H1 (cell line): ENCODE data around the gene FNDC11. TPM values are rescaled to one million over a fixed set of nuclear protein-coding genes. Genes with fewer than 3 reads are reported as not detected.

Experiments used
- CTCF ChIA-PET: fragments of 300-600 bp; sonication (Branson Sonifier 250); formaldehyde crosslinking; loops from one replicate; lab custom pipeline; 2021; ENCODE audit not compliant: partially characterized antibody; lab: Charles Lee
- POLR2A ChIA-PET: fragments of 300-600 bp; sonication (Branson Sonifier 250); formaldehyde crosslinking; loops from one replicate; lab custom pipeline; 2021; ENCODE audit warnings: inconsistent platforms; ENCODE audit not compliant: partially characterized antibody; lab: Charles Lee
- DNase-seq, 2 experiments: peaks; one replicate each; pipeline versions ENCODE4 v3.0.0 to v3.0.0-alpha.2; 2010 to 2022; ENCODE audit warnings: low spot score in 2 of 2, low read depth in 1 of 2, mixed read lengths in 1 of 2
- FAIRE-seq: peaks from 2 replicates; lab custom pipeline; 2011; peaks lifted over from hg19 to GRCh38; lab: Jason Lieb, UNC
- H2AFZ ChIP-seq: 2 replicates; pipeline ENCODE4 v1.8.1; 2012; ENCODE audit warnings: low read length, inconsistent platforms
- H2AK5ac ChIP-seq: 2 replicates; pipeline ENCODE4 v1.6.1; 2013; ENCODE audit warnings: low read depth, low read length
- H2BK120ac ChIP-seq: replicated peaks from 2 replicates; pipeline ENCODE3; 2013; ENCODE audit warnings: low read depth, low read length, inconsistent platforms
- H2BK12ac ChIP-seq: 2 replicates; pipeline ENCODE4 v1.6.1; 2013; ENCODE audit warnings: low read depth, low read length
- H2BK15ac ChIP-seq: 2 replicates; pipeline ENCODE4 v1.6.1; 2013; ENCODE audit warnings: low read length
- H2BK20ac ChIP-seq: 2 replicates; pipeline ENCODE4 v1.6.1; 2013; ENCODE audit warnings: low read length
- H2BK5ac ChIP-seq: 2 replicates; pipeline ENCODE4 v1.6.1; 2013; ENCODE audit warnings: low read depth, low read length
- H3K14ac ChIP-seq: 2 replicates; pipeline ENCODE4 v1.6.1; 2013; ENCODE audit warnings: inconsistent platforms; ENCODE audit not compliant: insufficient read length
- H3K18ac ChIP-seq: 2 replicates; pipeline ENCODE4 v1.6.1; 2013; ENCODE audit warnings: low read length; ENCODE audit errors: extremely low read depth
- H3K23ac ChIP-seq: 2 replicates; pipeline ENCODE4 v1.6.1; 2013; ENCODE audit warnings: inconsistent platforms; ENCODE audit not compliant: insufficient read length
- H3K23me2 ChIP-seq: 2 replicates; pipeline ENCODE4 v1.6.1; 2013; ENCODE audit warnings: low read depth, low read length
- H3K27ac ChIP-seq: 2 replicates; pipeline ENCODE4 v1.6.1; 2011; ENCODE audit warnings: low read depth, low read length, inconsistent platforms
- H3K27me3 ChIP-seq, 4 experiments: replicated peaks in 1 of 4; 1 replicate in 1 of 4; 2 replicates in 3 of 4; pipeline versions ENCODE4 v1.6.1 to v1.8.1; 2011 to 2013; ENCODE audit warnings: low read length in 3 of 4, mild to moderate bottlenecking in 3 of 4, inconsistent platforms in 2 of 4, mixed read lengths in 2 of 4, moderate library complexity in 1 of 4; ENCODE audit not compliant: control insufficient read depth in 3 of 4, insufficient read depth in 3 of 4; ENCODE audit errors: extremely low read depth in 1 of 4
- H3K36me3 ChIP-seq, 4 experiments: 2 replicates each; pipeline versions ENCODE4 v1.6.1 to v1.8.1; 2011 to 2013; ENCODE audit warnings: mild to moderate bottlenecking in 4 of 4, low read length in 3 of 4, moderate library complexity in 2 of 4, control low read depth in 1 of 4, inconsistent platforms in 1 of 4; ENCODE audit not compliant: insufficient read depth in 4 of 4, control insufficient read depth in 2 of 4
- H3K4ac ChIP-seq: replicated peaks from 2 replicates; pipeline ENCODE3; 2013; ENCODE audit warnings: low read length, low read depth, mixed read lengths, inconsistent platforms; ENCODE audit not compliant: insufficient read length
- H3K4me1 ChIP-seq, 4 experiments: replicated peaks in 1 of 4; 1 replicate in 1 of 4; 2 replicates in 3 of 4; pipeline versions ENCODE4 v1.6.1 to v1.8.1; 2011 to 2013; ENCODE audit warnings: low read length in 3 of 4, inconsistent platforms in 2 of 4, mixed read lengths in 1 of 4; ENCODE audit not compliant: insufficient read depth in 4 of 4, control insufficient read depth in 3 of 4
- H3K4me2 ChIP-seq, 2 experiments: 2 replicates each; pipeline versions ENCODE4 v1.6.1 to v1.8.1; 2011 to 2013; ENCODE audit warnings: low read depth in 2 of 2, low read length in 2 of 2, control low read depth in 1 of 2, inconsistent platforms in 1 of 2, mild to moderate bottlenecking in 1 of 2; ENCODE audit not compliant: insufficient read depth in 1 of 2
- H3K4me3 ChIP-seq, 4 experiments: fragments of 200-600, 300-600 bp in 1 of 4; sonication (generic), shearing (Covaris generic), sonication (Bioruptor Twin) in 1 of 4; 2 replicates each; pipeline versions ENCODE4 v1.5.1 to v1.8.1; 2011 to 2016; ENCODE audit warnings: low read length in 4 of 4, low read depth in 3 of 4, control low read depth in 2 of 4, inconsistent platforms in 2 of 4, mild to moderate bottlenecking in 2 of 4, mixed read lengths in 1 of 4, moderate library complexity in 1 of 4; ENCODE audit not compliant: insufficient read depth in 2 of 4; ENCODE audit errors: extremely low read depth in 1 of 4
- H3K56ac ChIP-seq: replicated peaks from 2 replicates; pipeline ENCODE3; 2013; ENCODE audit warnings: low read depth, mild to moderate bottlenecking, mixed read lengths, low read length, inconsistent platforms; ENCODE audit not compliant: insufficient read length
- H3K79me1 ChIP-seq: 2 replicates; pipeline ENCODE4 v1.6.1; 2013; ENCODE audit warnings: low read depth, low read length, control low read depth
- H3K79me2 ChIP-seq, 2 experiments: 2 replicates each; pipeline versions ENCODE4 v1.6.1 to v1.8.1; 2012 to 2013; ENCODE audit warnings: low read length in 2 of 2, mild to moderate bottlenecking in 2 of 2, inconsistent platforms in 1 of 2; ENCODE audit not compliant: insufficient read depth in 2 of 2, control insufficient read depth in 1 of 2
- H3K9ac ChIP-seq, 4 experiments: replicated peaks in 1 of 4; 1 replicate in 1 of 4; 2 replicates in 3 of 4; pipeline versions ENCODE4 v1.6.1 to v1.8.1; 2011 to 2013; ENCODE audit warnings: low read depth in 3 of 4, low read length in 3 of 4, control low read depth in 2 of 4, mild to moderate bottlenecking in 2 of 4, moderate library complexity in 2 of 4, inconsistent platforms in 1 of 4; ENCODE audit errors: extremely low read depth in 1 of 4
- H3K9me3 ChIP-seq, 2 experiments: 2 replicates each; pipeline versions ENCODE4 v1.6.1 to v1.8.1; 2012 to 2013; ENCODE audit warnings: mild to moderate bottlenecking in 2 of 2, moderate library complexity in 2 of 2, control low read depth in 1 of 2, inconsistent platforms in 1 of 2, low read depth in 1 of 2, low read length in 1 of 2, mixed read lengths in 1 of 2; ENCODE audit not compliant: insufficient read depth in 2 of 2
- H4K20me1 ChIP-seq, 2 experiments: replicated peaks in 1 of 2; 2 replicates each; pipeline versions ENCODE3 to v1.8.1; 2011 to 2013; ENCODE audit warnings: inconsistent platforms in 2 of 2, low read length in 2 of 2, mild to moderate bottlenecking in 1 of 2; ENCODE audit not compliant: insufficient read depth in 2 of 2, control insufficient read depth in 1 of 2
- H4K5ac ChIP-seq: 2 replicates; pipeline ENCODE4 v1.6.1; 2013; ENCODE audit warnings: low read length, low read depth, mixed read lengths, inconsistent platforms; ENCODE audit not compliant: insufficient read length
- H4K8ac ChIP-seq: 2 replicates; pipeline ENCODE4 v1.8.0; 2013; ENCODE audit warnings: mild to moderate bottlenecking, moderate library complexity, low read length, inconsistent platforms; ENCODE audit not compliant: insufficient read depth; ENCODE audit errors: extremely low read depth
- H4K91ac ChIP-seq: replicated peaks from 2 replicates; pipeline ENCODE3; 2013; ENCODE audit warnings: low read length, mixed read lengths, inconsistent platforms; ENCODE audit not compliant: insufficient read length
- ASH2L ChIP-seq: fragments of 200-600, 300-600 bp; sonication (generic); IDR thresholded peaks from one replicate; pipeline ENCODE4 v1.7.1; 2017; ENCODE audit warnings: low read length
- SAP30 ChIP-seq: fragments of 300-600 bp; sonication (generic); IDR thresholded peaks from 2 replicates; pipeline ENCODE4 v1.7.1; 2012; ENCODE audit warnings: low read length, moderate library complexity, mild to moderate bottlenecking, inconsistent platforms; ENCODE audit not compliant: insufficient read depth, insufficient replicate concordance
- TAF7 ChIP-seq: optimal IDR thresholded peaks from 2 replicates; pipeline ENCODE3; 2011; ENCODE audit warnings: low read depth, mild to moderate bottlenecking, inconsistent platforms, low read length, moderate library complexity, borderline replicate concordance
- TCF12 ChIP-seq: IDR thresholded peaks from 2 replicates; pipeline ENCODE4 v1.6.1; 2011; ENCODE audit warnings: low read depth, mild to moderate bottlenecking, low read length
- TEAD4 ChIP-seq: IDR thresholded peaks from 2 replicates; pipeline ENCODE4 v1.6.1; 2012; ENCODE audit warnings: low read depth, low read length, inconsistent platforms, mixed read lengths
- USF2 ChIP-seq: IDR thresholded peaks from 2 replicates; pipeline ENCODE4 v1.6.1; 2011; ENCODE audit warnings: low read length, improper control_type of control experiment
- YY1 ChIP-seq: IDR thresholded peaks from 2 replicates; pipeline ENCODE4 v1.6.1; 2011; ENCODE audit warnings: low read depth, mild to moderate bottlenecking, low read length
- WGBS, 2 experiments: shearing (Covaris generic) in 1 of 2; methylation state at CpG; one replicate each; pipeline versions ENCODE4 v1.1.6 to v1.1.7; 2013 to 2015; ENCODE audit warnings: low lambda C conversion rate in 2 of 2, mixed read lengths in 2 of 2, inconsistent platforms in 1 of 2, low coverage in 1 of 2, missing lambda C conversion rate in 1 of 2; ENCODE audit not compliant: insufficient replicate concordance in 2 of 2, insufficient coverage in 1 of 2, insufficient read length in 1 of 2; ENCODE audit errors: extremely low coverage in 1 of 2, missing lambda C conversion rate in 1 of 2; 5-methylcytosine and 5-hydroxymethylcytosine counted together
- polyA plus RNA-seq, 7 experiments: library from polyadenylated mRNA; depleted of rRNA in 3 of 7; stranded (reverse) in 5 of 7; unstranded in 2 of 7; fragments of >200 nt in 5 of 7; fragments of 200-250 nt in 2 of 7; gene quantifications; 1 replicate in 5 of 7; 2 replicates in 1 of 7; 4 replicates in 1 of 7; pipeline versions ENCODE4 v1.2.1 to v1.2.3, GENCODE V29; 2011 to 2013; ENCODE audit warnings: missing spikeins in 2 of 7, mixed read lengths in 2 of 7
- total RNA-seq: library from RNA; stranded (reverse); fragmentation: NEBNext Ultra II Directional; extraction: Animal tissue kit (Norgen Biotek cat#: 25700); gene quantifications from 2 replicates; pipeline ENCODE4 v1.2.1, GENCODE V29; 2021

The FNDC11 gene
- total and polyA plus RNA-seq, 2 of the 8 experiments (the other 6 are each of a cell fraction or from before 2014, with no cell fraction given): 2.6 to 8.8 TPM

- no peak overlapping the region for H3K4ac ChIP-seq
- H4K20me1 ChIP-seq: peaks cover 3 to 14% of the 10 kb centered on the region in 2 experiments
- H4K8ac ChIP-seq: no peak overlapping the region
- WGBS, 2 experiments: 61% methylated on average over 2 of the region's 2 CpGs; no CpG with 5 or more reads in 1 of the 2 experiments
- H3K23me2 ChIP-seq: peaks cover 7% of the 10 kb centered on the region; the same call in 1 of the 2 replicates
- H3K9me3 ChIP-seq: no peaks in the 10 kb centered on the region
- peaks cover 7% of the 10 kb centered on the region; the same call in 1 of the 2 replicates for H3K79me1 ChIP-seq
- FAIRE-seq: no peak
- peaks cover 0 to 10% (median 3%) of the 10 kb centered on the region in 4 experiments; a peak in 3 of 7 replicates for H3K4me1 ChIP-seq
- no peak overlapping the region for H3K27ac ChIP-seq
- H2BK20ac ChIP-seq: no peak overlapping the region
- no peak overlapping the region for H3K14ac ChIP-seq
- no peak overlapping the region for H4K91ac ChIP-seq
- H3K4me3 ChIP-seq: no peak overlapping the region
- no peak overlapping the region for H2AFZ ChIP-seq
- no peak overlapping the region for H2BK15ac ChIP-seq
- H4K5ac ChIP-seq: no peak overlapping the region
- H3K79me2 ChIP-seq: peaks cover 0 to 4% of the 10 kb centered on the region in 2 experiments; a peak in 1 of 4 replicates
- no peak overlapping the region for H3K56ac ChIP-seq
- no peak overlapping the region for H3K23ac ChIP-seq
- H2BK120ac ChIP-seq: no peak overlapping the region
- H3K4me2 ChIP-seq: no peak overlapping the region
- ChIA-PET POLR2A (interaction anchor here (0.9 to 1.3 kb wide), 2 partner anchors 11 to 30 kb away, joined by 4 to 6 read pairs; no protein-coding TSS in a partner anchor), CTCF (interaction anchor here (1.2 kb wide), 1 partner anchor 8 kb away, joined by 3 read pairs; no protein-coding TSS in a partner anchor)
- H2BK12ac ChIP-seq: no peak overlapping the region
- H3K18ac ChIP-seq: no peak overlapping the region
- H3K27me3 ChIP-seq: no peaks in the 10 kb centered on the region
- peaks cover 0 to 14% (median 0%) of the 10 kb centered on the region in 4 experiments; a peak in 2 of 8 replicates for H3K36me3 ChIP-seq
- H3K9ac ChIP-seq: no peak overlapping the region
- H2BK5ac ChIP-seq: no peak overlapping the region
- H2AK5ac ChIP-seq: no peak overlapping the region
- no peak for DNase-seq
- TF ChIP-seq USF2 (no peak), TCF12 (no peak), ASH2L (no peak), TEAD4 (no peak), SAP30 (no peak), YY1 (no peak), TAF7 (no peak)
Measured at GRCh38 chr20:63525971-63526370, 28.0 kb upstream of the FNDC11 start.
